GM12878 (cell line): ENCODE data around the gene DNAH9.

Source experiments
- BHLHE40 ChIP-seq, 2 experiments: fragments of 450-650 bp in 1 of 2; IDR thresholded peaks; 2 replicates each; pipeline ENCODE4 v1.6.1; 2011 to 2017; ENCODE audit warnings: low read depth in 2 of 2, borderline replicate concordance in 1 of 2, improper control_type of control experiment in 1 of 2, low read length in 1 of 2, mild to moderate bottlenecking in 1 of 2
- CHD4 ChIP-seq: fragments of 200-600 bp; sonication (generic); IDR thresholded peaks from 2 replicates; pipeline ENCODE4 v1.6.1; 2016; ENCODE audit warnings: mild to moderate bottlenecking
- CTCF ChIP-seq, 3 experiments: IDR thresholded peaks in 2 of 3; conservative IDR thresholded peaks in 1 of 3; 2 replicates each; pipeline ENCODE4 v1.5.1; 2011; ENCODE audit warnings: low read depth in 3 of 3, low read length in 3 of 3, mild to moderate bottlenecking in 3 of 3, control low read depth in 2 of 3, moderate library complexity in 2 of 3, inconsistent platforms in 1 of 3, mixed read lengths in 1 of 3; ENCODE audit not compliant: control insufficient read depth in 2 of 3, insufficient read depth in 1 of 3; ENCODE audit errors: extremely low read depth in 1 of 3
- RAD21 ChIP-seq: IDR thresholded peaks from 2 replicates; pipeline ENCODE4 v1.6.1; 2011; ENCODE audit warnings: mild to moderate bottlenecking, low read depth, low read length, moderate library complexity; ENCODE audit not compliant: insufficient read depth
- RAD51 ChIP-seq: fragments of 450-650 bp; IDR thresholded peaks from 2 replicates; pipeline ENCODE4 v1.6.1; 2016; ENCODE audit warnings: moderate library complexity, mild to moderate bottlenecking, inconsistent platforms

GRCh38 chr17:12007466-12007865 lies 409.2 kb downstream of the DNAH9 start:
- no peak for TF ChIP-seq RAD21
- no peak for TF ChIP-seq CTCF (IDR thresholded peaks at IDR 0.05 in 2 of 3, conservative IDR thresholded peaks at IDR 0.05 in 1 of 3; ENCODE audit: control insufficient read depth in 2 of 3, extremely low read depth in 1 of 3, insufficient read depth in 1 of 3, low read depth in 3 of 3, low read length in 3 of 3)
- TF ChIP-seq BHLHE40 (IDR thresholded peaks at IDR 0.05; ENCODE audit: borderline replicate concordance in 1 of 2, low read depth in 2 of 2, low read length in 1 of 2): no peak
- no peak for TF ChIP-seq RAD51
- TF ChIP-seq CHD4: no peak
